Inferior parietal cortex (tissue), 1 donor: Measurements from ENCODE around the gene B3GLCT.

ENCODE experiments used
- DNase-seq: peaks from one replicate; pipeline ENCODE4 v3.0.0-alpha.2; 2016; ENCODE audit errors: extremely low spot score

Gene B3GLCT

GRCh38 chr13:31223640-31224039, 23.9 kb downstream of the B3GLCT start:
- no peak for DNase-seq

GRCh38 chr13:31224174-31224669, 24.4 kb downstream of the B3GLCT start:
- DNase-seq: no peak

- DNase-seq: no peak
Observed at GRCh38 chr13:31224963-31225559, 25.3 kb downstream of the B3GLCT start.

- DNase-seq: no peak
Observed at GRCh38 chr13:31225998-31226675, 26.4 kb downstream of the B3GLCT start.

GRCh38 chr13:31227063-31227462, 27.3 kb downstream of the B3GLCT start:
- DNase-seq: no peak

- DNase-seq: no peak
Observed at GRCh38 chr13:31227870-31228269, 28.1 kb downstream of the B3GLCT start.

- DNase-seq: no peak
Observed at GRCh38 chr13:31234729-31235128, 35.0 kb downstream of the B3GLCT start.

- peak; percentile 61 for DNase-seq
Observed at GRCh38 chr13:31236211-31236786, 36.5 kb downstream of the B3GLCT start.

GRCh38 chr13:31240921-31241320, 41.1 kb downstream of the B3GLCT start:
- DNase-seq: no peak

GRCh38 chr13:31242367-31242766, 42.6 kb downstream of the B3GLCT start:
- no peak for DNase-seq

- no peak for DNase-seq
Observed at GRCh38 chr13:31242916-31243315, 43.1 kb downstream of the B3GLCT start.

- no peak for DNase-seq
Observed at GRCh38 chr13:31245598-31246373, 46.0 kb downstream of the B3GLCT start.

- DNase-seq: no peak
Observed at GRCh38 chr13:31246918-31247317, 47.1 kb downstream of the B3GLCT start.

- no peak for DNase-seq
Observed at GRCh38 chr13:31248361-31248760, 48.6 kb downstream of the B3GLCT start.

- no peak for DNase-seq
Observed at GRCh38 chr13:31248965-31249539, 49.3 kb downstream of the B3GLCT start.

GRCh38 chr13:31250435-31250834, 50.7 kb downstream of the B3GLCT start:
- no peak for DNase-seq

- DNase-seq: no peak
Observed at GRCh38 chr13:31261241-31261640, 61.5 kb downstream of the B3GLCT start.

- DNase-seq: no peak
Observed at GRCh38 chr13:31263346-31263745, 63.6 kb downstream of the B3GLCT start.

GRCh38 chr13:31264151-31264550, 64.4 kb downstream of the B3GLCT start:
- no peak for DNase-seq

GRCh38 chr13:31267126-31267784, 67.5 kb downstream of the B3GLCT start:
- no peak for DNase-seq

GRCh38 chr13:31274390-31274789, 74.6 kb downstream of the B3GLCT start:
- no peak for DNase-seq
